SK-N-SH (cell line): ENCODE data around the gene TNFAIP3.

ENCODE experiments used
- CTCF ChIP-seq: fragments of 200-600 bp; sonication (generic); IDR thresholded peaks from 2 replicates; pipeline ENCODE4 v1.6.1; 2017; ENCODE audit warnings: antibody characterized with exemption, mild to moderate bottlenecking, moderate library complexity
- PBX3 ChIP-seq: IDR thresholded peaks from 2 replicates; pipeline ENCODE4; 2012
- RAD21 ChIP-seq: IDR thresholded peaks from 2 replicates; pipeline ENCODE4 v1.6.1; 2012; ENCODE audit warnings: mild to moderate bottlenecking, low read length
- RFX5 ChIP-seq: IDR thresholded peaks from 2 replicates; pipeline ENCODE4 v1.6.1; 2012; ENCODE audit warnings: mild to moderate bottlenecking, improper control_type of control experiment, low read length
- SIN3A ChIP-seq: IDR thresholded peaks from 2 replicates; pipeline ENCODE4 v1.6.1; 2012; ENCODE audit warnings: low read depth, mild to moderate bottlenecking, low read length, moderate library complexity, borderline replicate concordance

GRCh38 chr6:137902699-137903098 is 35.6 kb downstream of the TNFAIP3 start:
- no peak for TF ChIP-seq PBX3
- TF ChIP-seq CTCF: no peak
- no peak for TF ChIP-seq SIN3A
- TF ChIP-seq RFX5: no peak
- no peak for TF ChIP-seq RAD21
